ENCODE results near the gene KIRREL3.

DNA sequence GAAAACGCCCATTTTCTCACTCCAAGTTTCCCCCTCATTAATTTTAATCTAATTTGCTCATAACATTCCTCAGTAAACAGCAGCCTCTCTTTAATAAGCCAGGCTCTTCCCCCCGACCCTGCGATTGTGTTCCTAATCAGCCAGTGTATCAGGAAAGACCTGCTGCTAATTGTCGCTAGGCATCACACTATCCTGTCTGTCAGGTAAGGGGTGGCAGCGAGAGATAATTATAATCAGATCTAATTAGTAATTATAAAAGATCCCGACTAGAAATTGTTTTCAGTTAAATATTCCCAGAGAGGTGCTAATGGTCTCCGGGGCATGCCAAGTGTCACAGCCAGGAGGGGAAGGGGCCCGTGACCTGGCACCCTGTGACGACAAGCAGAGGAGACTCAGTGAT lies 502.3 kb downstream of the KIRREL3 start:
- TF ChIP-seq, protein P1, sequence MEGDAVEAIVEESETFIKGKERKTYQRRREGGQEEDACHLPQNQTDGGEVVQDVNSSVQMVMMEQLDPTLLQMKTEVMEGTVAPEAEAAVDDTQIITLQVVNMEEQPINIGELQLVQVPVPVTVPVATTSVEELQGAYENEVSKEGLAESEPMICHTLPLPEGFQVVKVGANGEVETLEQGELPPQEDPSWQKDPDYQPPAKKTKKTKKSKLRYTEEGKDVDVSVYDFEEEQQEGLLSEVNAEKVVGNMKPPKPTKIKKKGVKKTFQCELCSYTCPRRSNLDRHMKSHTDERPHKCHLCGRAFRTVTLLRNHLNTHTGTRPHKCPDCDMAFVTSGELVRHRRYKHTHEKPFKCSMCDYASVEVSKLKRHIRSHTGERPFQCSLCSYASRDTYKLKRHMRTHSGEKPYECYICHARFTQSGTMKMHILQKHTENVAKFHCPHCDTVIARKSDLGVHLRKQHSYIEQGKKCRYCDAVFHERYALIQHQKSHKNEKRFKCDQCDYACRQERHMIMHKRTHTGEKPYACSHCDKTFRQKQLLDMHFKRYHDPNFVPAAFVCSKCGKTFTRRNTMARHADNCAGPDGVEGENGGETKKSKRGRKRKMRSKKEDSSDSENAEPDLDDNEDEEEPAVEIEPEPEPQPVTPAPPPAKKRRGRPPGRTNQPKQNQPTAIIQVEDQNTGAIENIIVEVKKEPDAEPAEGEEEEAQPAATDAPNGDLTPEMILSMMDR (conservative IDR thresholded peaks at IDR 0.05): no peak
- no peak for TF ChIP-seq ZFX (IDR thresholded peaks at IDR 0.05)
